K562 (cell line): ENCODE data around the gene SMCO4. TPM values are rescaled to one million over a fixed set of nuclear protein-coding genes. Genes with fewer than 3 reads are reported as not detected.
A peak's percentile ranks its signal among the peaks of the same experiment; 100 is the strongest.

Experiments used
- ATAC-seq: fragments of 200-7000 bp; cut with Tn5 transposase; 3 replicates; pipeline ENCODE4 v1.9.1; 2020; ENCODE audit warnings: moderate library complexity
- BruUV-seq: library from RNA; stranded (reverse); fragments of 400-500 nt; replicated peaks from 2 replicates; lab custom pipeline; 2021; lab: Mats Ljungman, UMichigan
- CTCF ChIA-PET: fragments of 300-600 bp; formaldehyde crosslinking; extraction: SDS; loops from one replicate; lab custom pipeline; 2021; ENCODE audit warnings: low intra/inter-chr PET ratio; lab: Yijun Ruan, JAX
- POLR2A ChIA-PET: fragments of 300-600, 350-650 bp; sonication (Branson Sonifier 250); formaldehyde crosslinking; extraction: SDS; loops from one replicate; lab custom pipeline; 2021; ENCODE audit warnings: antibody characterized with exemption, inconsistent platforms; lab: Yijun Ruan, JAX
- DNase-seq, 4 experiments: peaks; one replicate each; pipeline versions ENCODE4 v3.0.0 to v3.0.0-alpha.2; 2011 to 2018; ENCODE audit warnings: low spot score in 3 of 4, mixed read lengths in 3 of 4; ENCODE audit errors: extremely low read depth in 1 of 4
- FAIRE-seq: peaks from 2 replicates; lab custom pipeline; 2011; peaks lifted over from hg19 to GRCh38; lab: Jason Lieb, UNC
- H2AFZ ChIP-seq: 2 replicates; pipeline ENCODE4 v1.6.0; 2011; ENCODE audit warnings: low read depth, low read length, control low read depth, inconsistent platforms
- H3K27ac ChIP-seq: fragments of 200-600 bp; 3 replicates; pipeline ENCODE4 v1.8.0; 2011; ENCODE audit warnings: low read depth, mild to moderate bottlenecking, control low read depth, inconsistent platforms, low read length, moderate library complexity, mixed read lengths; ENCODE audit errors: extremely low read depth
- H3K27me3 ChIP-seq, 2 experiments: fragments of 300-600 bp in 1 of 2; 2 replicates in 1 of 2; 3 replicates in 1 of 2; pipeline versions ENCODE4 v1.6.0 to v1.8.0; 2011; ENCODE audit warnings: inconsistent platforms in 2 of 2, low read length in 2 of 2, mild to moderate bottlenecking in 1 of 2, mixed read lengths in 1 of 2, moderate library complexity in 1 of 2; ENCODE audit not compliant: control insufficient read depth in 2 of 2, insufficient read depth in 2 of 2
- H3K36me3 ChIP-seq: fragments of 300-600 bp; 3 replicates; pipeline ENCODE4 v1.8.0; 2011; ENCODE audit warnings: mild to moderate bottlenecking, low read length, inconsistent platforms; ENCODE audit not compliant: control insufficient read depth, insufficient read depth
- H3K4me1 ChIP-seq, 2 experiments: fragments of 200-600 bp in 1 of 2; replicated peaks in 1 of 2; 2 replicates in 1 of 2; 3 replicates in 1 of 2; pipeline versions ENCODE4 v1.5.1 to v1.8.0; 2011; ENCODE audit warnings: inconsistent platforms in 2 of 2, low read length in 2 of 2, mild to moderate bottlenecking in 1 of 2, mixed read lengths in 1 of 2, moderate library complexity in 1 of 2; ENCODE audit not compliant: control insufficient read depth in 2 of 2, insufficient read depth in 2 of 2
- H3K4me2 ChIP-seq: 2 replicates; pipeline ENCODE4 v1.6.1; 2011; ENCODE audit warnings: low read length, control low read depth, inconsistent platforms, mixed read lengths; ENCODE audit not compliant: insufficient read depth
- H3K4me3 ChIP-seq: fragments of 200-600 bp; sonication (generic), shearing (Covaris generic); 2 replicates; pipeline ENCODE4 v1.5.1; 2016; ENCODE audit warnings: control low read depth, inconsistent platforms
- H3K79me2 ChIP-seq: fragments of 200-600 bp; 3 replicates; pipeline ENCODE4 v1.8.0; 2011; ENCODE audit warnings: low read length, inconsistent platforms; ENCODE audit not compliant: control insufficient read depth, insufficient read depth
- H3K9ac ChIP-seq, 2 experiments: 2 replicates each; pipeline versions ENCODE4 v1.6.0 to v1.6.1; 2011; ENCODE audit warnings: low read depth in 2 of 2, low read length in 2 of 2, control low read depth in 1 of 2, inconsistent platforms in 1 of 2, mild to moderate bottlenecking in 1 of 2, mixed read lengths in 1 of 2; ENCODE audit not compliant: insufficient read depth in 1 of 2
- H3K9me1 ChIP-seq: one replicate; pipeline ENCODE4 v1.6.0; 2011; ENCODE audit warnings: inconsistent platforms, mild to moderate bottlenecking, low read length, moderate library complexity; ENCODE audit not compliant: control insufficient read depth, insufficient read depth
- H3K9me3 ChIP-seq: replicated peaks from 2 replicates; pipeline ENCODE4 v1.5.1; 2011; ENCODE audit warnings: low read depth, low read length, inconsistent platforms; ENCODE audit not compliant: control insufficient read depth, insufficient read depth
- H4K20me1 ChIP-seq: replicated peaks from 2 replicates; pipeline ENCODE4 v1.6.1; 2011; ENCODE audit warnings: low read length, inconsistent platforms, mixed read lengths; ENCODE audit not compliant: control insufficient read depth, insufficient read depth
- CREM ChIP-seq: IDR thresholded peaks from 2 replicates; pipeline ENCODE4 v1.6.1; 2014; ENCODE audit warnings: antibody characterized with exemption, low read depth
- E2F6 ChIP-seq, 2 experiments: IDR thresholded peaks; 2 replicates each; pipeline ENCODE4 v1.6.1; 2011; ENCODE audit warnings: borderline replicate concordance in 1 of 2, control low read depth in 1 of 2, low read depth in 1 of 2, low read length in 1 of 2, mild to moderate bottlenecking in 1 of 2, mixed read lengths in 1 of 2, moderate library complexity in 1 of 2; ENCODE audit not compliant: insufficient read depth in 1 of 2, insufficient read length in 1 of 2, poor library complexity in 1 of 2, severe bottlenecking in 1 of 2; ENCODE audit errors: extremely low read depth in 1 of 2
- EGR1 ChIP-seq: fragments of 450-650 bp; conservative IDR thresholded peaks from 2 replicates; pipeline ENCODE4 v1.6.1; 2017; ENCODE audit warnings: mild to moderate bottlenecking
- FOSL1 ChIP-seq: fragments of 200-800 bp; sonication (Bioruptor generic); conservative IDR thresholded peaks from 2 replicates; pipeline ENCODE4 v1.6.1; 2016; ENCODE audit warnings: missing genetic modification characterization, missing compliant biosample characterization
- JUND ChIP-seq, 2 experiments: IDR thresholded peaks; 2 replicates in 1 of 2; 3 replicates in 1 of 2; pipeline ENCODE4 v1.6.1; 2011; ENCODE audit warnings: borderline replicate concordance in 2 of 2, low read depth in 2 of 2, low read length in 2 of 2, improper control_type of control experiment in 1 of 2, missing biosample characterization in 1 of 2, missing genetic modification characterization in 1 of 2, missing genetic modification reagents in 1 of 2
- MTF1 ChIP-seq: fragments of 250-450 bp; sonication (Bioruptor Pico); IDR thresholded peaks from 2 replicates; pipeline ENCODE4 v1.9.0; 2021; ENCODE audit warnings: moderate library complexity, mild to moderate bottlenecking, inconsistent platforms, borderline replicate concordance
- SNAPC5 ChIP-seq: fragments of 250-450 bp; sonication (Bioruptor Pico); IDR thresholded peaks from 2 replicates; pipeline ENCODE4 v1.8.0; 2021; ENCODE audit warnings: moderate library complexity, mild to moderate bottlenecking, inconsistent platforms
- TCF7 ChIP-seq: sonication (generic); IDR thresholded peaks from 2 replicates; pipeline ENCODE4 v1.6.1; 2016; ENCODE audit warnings: antibody characterized with exemption, borderline replicate concordance
- ZBTB43 ChIP-seq: sonication (generic); formaldehyde crosslinking; IDR thresholded peaks from 2 replicates; pipeline ENCODE4 v1.8.0; 2023; ENCODE audit warnings: mild to moderate bottlenecking, missing genetic modification reagents
- ZNF253 ChIP-seq: fragments of 250-450 bp; sonication (Bioruptor Pico); conservative IDR thresholded peaks from 2 replicates; pipeline ENCODE4 v1.6.1; 2021; ENCODE audit warnings: mild to moderate bottlenecking
- ZNF41 ChIP-seq: fragments of 250-450 bp; sonication (Bioruptor Pico); conservative IDR thresholded peaks from 2 replicates; pipeline ENCODE4 v1.4.0; 2020; ENCODE audit warnings: mild to moderate bottlenecking
- WGBS: fragments of 100-300 bp; shearing (Covaris generic); methylation state at CpG from one replicate; pipeline ENCODE4 v1.1.6; 2016; ENCODE audit warnings: low coverage, mixed read lengths; ENCODE audit not compliant: insufficient coverage; ENCODE audit errors: missing lambda C conversion rate; 5-methylcytosine and 5-hydroxymethylcytosine counted together
- in situ Hi-C: fragments of 300-500 bp; cut with MboI; formaldehyde crosslinking; loops from 4 replicates; pipeline ENCODE4 v1.15.0; 2018; ENCODE audit warnings: inconsistent platforms, mixed read lengths
- intact Hi-C: fragments of 100-400 bp; cut with micrococcal nuclease; formaldehyde crosslinking; loops from 2 replicates; pipeline ENCODE4 v1.14.2; 2022
- polyA plus RNA-seq, 8 experiments: library from polyadenylated mRNA; depleted of rRNA in 4 of 8; stranded (reverse) in 5 of 8; unstranded in 3 of 8; fragments of >200 nt; fragmentation: Nextera tagmentation in 2 of 8; fragmentation: Illumina TruSeq in 1 of 8; extraction: Ambion mirVana in 2 of 8; extraction: Trizol in 1 of 8; gene quantifications; 2 replicates each; pipeline versions ENCODE4 v1.2.1 to v1.2.3, GENCODE V29; 2011 to 2014; ENCODE audit warnings: inconsistent platforms in 1 of 8, missing spikeins in 1 of 8
- total RNA-seq, 7 experiments: library from RNA; depleted of rRNA in 6 of 7; stranded (reverse); fragments of >200 nt in 6 of 7; fragmentation: Illumina TruSeq in 2 of 7; extraction: Trizol in 2 of 7; gene quantifications; 2 replicates each; pipeline versions ENCODE4 v1.2.1 to v1.2.3, GENCODE V29; 2011 to 2021; ENCODE audit warnings: low replicate concordance in 1 of 7

Gene SMCO4
- total and polyA plus RNA-seq, 9 of the 15 experiments (the other 6 are each of a cell fraction or from before 2014, with no cell fraction given), result 1.8 to 27.8 (median 15.3) TPM

- no peak for ATAC-seq
- Histone ChIP-seq H3K4me2 (no peak overlapping the region), H3K4me3 (no peak overlapping the region), H3K9ac (no peak overlapping the region), H3K36me3 (no peaks in the 10 kb centered on the region), H3K9me3 (no peaks in the 10 kb centered on the region), H3K27ac (no peak overlapping the region), H3K79me2 (no peaks in the 10 kb centered on the region), H3K9me1 (no peaks in the 10 kb centered on the region), H4K20me1 (no peaks in the 10 kb centered on the region), H3K27me3 (peaks cover 0 to 5% of the 10 kb centered on the region in 2 experiments; a peak in 1 of 5 replicates), H3K4me1 (no peaks in the 10 kb centered on the region), H2AFZ (no peak overlapping the region)
- no peak for FAIRE-seq
- TF ChIP-seq MTF1 (no peak), TCF7 (no peak), EGR1 (no peak), ZNF41 (no peak)
- BruUV-seq, result no TSS peak
- in situ Hi-C loops, result no loop called here
- ChIA-PET CTCF (no interaction called here), POLR2A (interaction anchor here (1.1 kb wide), 1 partner anchor 14 kb away, joined by 3 read pairs; no protein-coding TSS in a partner anchor)
- no peak for DNase-seq
- intact Hi-C loops, result no loop called here
- 0% methylated on average over 7 of the region's 7 CpGs for WGBS
These were observed 28.4 kb upstream of the SMCO4 start for GRCh38 chr11:93571612-93572011.

- ChIA-PET POLR2A (interaction anchor here (1.1 kb wide), 1 partner anchor 13 kb away, joined by 3 read pairs; no protein-coding TSS in a partner anchor), CTCF (no interaction called here)
- Histone ChIP-seq H3K9me1 (no peaks in the 10 kb centered on the region), H3K4me2 (no peak overlapping the region), H3K27me3 (peaks cover 0 to 5% of the 10 kb centered on the region in 2 experiments; a peak in 1 of 5 replicates), H3K27ac (no peak overlapping the region), H3K4me3 (no peak overlapping the region), H3K4me1 (no peaks in the 10 kb centered on the region), H3K9me3 (no peaks in the 10 kb centered on the region), H2AFZ (no peak overlapping the region), H3K79me2 (no peaks in the 10 kb centered on the region), H3K36me3 (no peaks in the 10 kb centered on the region), H4K20me1 (no peaks in the 10 kb centered on the region; the same call in 1 of the 2 replicates), H3K9ac (no peak overlapping the region)
- BruUV-seq, result no TSS peak
- no peak for FAIRE-seq
- peak; percentile 51; the same call in 2 of the 3 replicates for ATAC-seq
- WGBS, result 1% methylated on average over 5 of the region's 5 CpGs
- DNase-seq, result peak in 1 of 4 experiments; percentile 9
- intact Hi-C loops (no loop called here), in situ Hi-C loops (no loop called here)
- TF ChIP-seq CREM, result peak; percentile 48; the same call in 1 of the 2 replicates
- no peak for TF ChIP-seq ZBTB43 (CRISPR knock-in tag)
- peak; percentile 36; the same call in 1 of the 2 replicates for TF ChIP-seq FOSL1 (tag)
- TF ChIP-seq JUND (IDR thresholded peaks at IDR 0.05; ENCODE audit: borderline replicate concordance, low read depth, low read length), result no peak; the same call in 1 of the 2 replicates
- TF ChIP-seq JUND (tag; IDR thresholded peaks at IDR 0.05; ENCODE audit: borderline replicate concordance, low read depth, low read length), result peak; percentile 24; the same call in 1 of the 3 replicates
- TF ChIP-seq E2F6 (IDR thresholded peaks at IDR 0.05; ENCODE audit: borderline replicate concordance in 1 of 2, extremely low read depth in 1 of 2, insufficient read depth in 1 of 2, insufficient read length in 1 of 2, low read depth in 1 of 2, low read length in 1 of 2, poor library complexity in 1 of 2, severe bottlenecking in 1 of 2), result peak in 1 of 2 experiments; percentile 18
- no peak for TF ChIP-seq SNAPC5
- TF ChIP-seq ZNF253 (CRISPR knock-in tag), result no peak
These were observed 27.7 kb upstream of the SMCO4 start for GRCh38 chr11:93570759-93571413.
